GM21360 (cell line): ENCODE measurements around the gene CCDC154.
"Not testable (repeated sequence)": the region's sequence is repeated elsewhere in the genome, so short reads cannot be mapped to it uniquely, and the experiment has no call there.

Experiments used
- ATAC-seq: cut with Tn5 transposase; IDR thresholded peaks from one replicate; pipeline ENCODE4 v1.9.1; 2021; ENCODE audit warnings: mild to moderate bottlenecking, moderate library complexity; ENCODE audit not compliant: unreplicated experiment

Gene CCDC154

DNA sequence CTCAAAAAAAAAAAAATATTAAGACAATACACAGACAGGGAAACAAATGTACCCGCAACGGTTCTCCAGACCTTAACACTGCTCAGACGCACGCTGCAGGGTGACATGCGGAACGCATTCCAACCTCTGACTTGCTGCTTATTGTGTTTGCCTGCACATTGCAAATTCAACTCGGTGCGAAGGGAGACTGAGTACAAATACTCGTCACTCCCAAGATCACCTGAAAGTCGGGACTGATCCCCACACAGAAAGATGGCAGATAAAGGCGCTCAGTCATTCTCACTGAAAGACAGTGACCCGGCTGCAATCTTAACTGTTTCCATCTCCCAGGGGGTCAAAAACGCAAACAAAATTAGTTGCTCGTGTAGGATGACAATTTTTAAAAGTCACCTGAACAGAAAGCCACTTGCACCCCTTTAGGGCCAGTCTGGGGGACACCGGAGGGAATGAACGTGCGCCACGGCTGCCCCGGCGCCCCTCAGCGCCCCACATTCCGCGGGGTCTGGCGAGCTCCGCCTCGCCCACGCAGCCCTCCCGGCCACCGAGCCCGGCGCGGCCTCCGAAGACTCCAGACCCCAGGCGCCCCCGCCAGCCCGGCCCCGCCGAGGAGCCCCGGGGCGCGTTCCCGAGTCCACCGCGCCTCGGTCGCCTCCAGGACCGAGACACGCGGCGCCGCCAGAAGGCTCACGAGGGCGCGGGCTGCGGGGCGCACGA is 29.9 kb upstream of the CCDC154 start:
- ATAC-seq = peak; percentile 33

DNA sequence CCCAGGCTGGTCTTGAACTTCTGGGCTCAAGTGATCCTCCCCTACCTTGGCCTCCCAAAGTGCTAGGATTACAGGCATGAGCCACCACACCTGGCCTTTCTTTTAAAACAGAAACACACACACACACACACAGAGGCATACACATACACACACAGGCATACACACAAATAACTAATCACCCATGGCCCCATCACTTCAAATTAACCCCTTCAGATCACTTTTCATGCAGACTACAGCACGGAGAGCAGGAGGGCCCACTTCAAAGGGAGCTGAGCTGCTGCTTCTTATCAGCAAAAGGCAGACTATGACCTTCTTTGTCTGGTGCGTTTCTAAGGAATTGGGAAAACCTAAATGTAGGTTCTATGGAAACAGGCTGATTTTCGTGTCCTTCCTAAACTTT is 28.6 kb upstream of the CCDC154 start:
- no peak for ATAC-seq

DNA sequence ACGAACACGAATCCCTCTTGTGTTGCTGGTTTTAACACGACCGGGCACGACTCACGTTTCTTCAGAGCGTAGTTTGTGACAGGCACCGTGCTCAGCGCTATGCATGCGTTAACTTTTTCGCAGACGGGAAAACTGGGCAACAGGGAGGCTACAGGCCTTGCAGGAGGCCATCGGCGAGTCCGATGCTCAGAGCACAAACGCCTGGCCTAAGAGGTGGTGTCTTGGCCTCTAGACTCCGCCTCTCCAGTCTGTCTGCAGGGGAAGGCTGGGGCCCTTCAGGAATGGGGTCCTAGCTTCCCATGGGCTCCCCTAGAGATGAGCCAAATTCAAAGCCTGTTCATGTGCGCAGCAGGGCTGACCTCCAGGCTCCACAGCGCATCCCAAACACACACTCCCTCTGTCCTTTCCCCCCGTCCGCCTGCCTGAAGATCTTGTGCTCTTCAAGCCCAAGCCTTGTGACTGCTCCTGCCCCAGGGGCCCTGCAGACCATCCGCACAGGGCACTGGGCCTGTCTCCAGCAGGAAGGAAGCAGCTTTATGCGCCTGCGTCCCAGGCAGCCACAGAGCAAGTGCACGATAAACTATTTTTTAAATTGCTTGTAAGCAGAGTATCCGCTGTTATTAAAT is 27.3 kb upstream of the CCDC154 start:
- no peak for ATAC-seq

DNA sequence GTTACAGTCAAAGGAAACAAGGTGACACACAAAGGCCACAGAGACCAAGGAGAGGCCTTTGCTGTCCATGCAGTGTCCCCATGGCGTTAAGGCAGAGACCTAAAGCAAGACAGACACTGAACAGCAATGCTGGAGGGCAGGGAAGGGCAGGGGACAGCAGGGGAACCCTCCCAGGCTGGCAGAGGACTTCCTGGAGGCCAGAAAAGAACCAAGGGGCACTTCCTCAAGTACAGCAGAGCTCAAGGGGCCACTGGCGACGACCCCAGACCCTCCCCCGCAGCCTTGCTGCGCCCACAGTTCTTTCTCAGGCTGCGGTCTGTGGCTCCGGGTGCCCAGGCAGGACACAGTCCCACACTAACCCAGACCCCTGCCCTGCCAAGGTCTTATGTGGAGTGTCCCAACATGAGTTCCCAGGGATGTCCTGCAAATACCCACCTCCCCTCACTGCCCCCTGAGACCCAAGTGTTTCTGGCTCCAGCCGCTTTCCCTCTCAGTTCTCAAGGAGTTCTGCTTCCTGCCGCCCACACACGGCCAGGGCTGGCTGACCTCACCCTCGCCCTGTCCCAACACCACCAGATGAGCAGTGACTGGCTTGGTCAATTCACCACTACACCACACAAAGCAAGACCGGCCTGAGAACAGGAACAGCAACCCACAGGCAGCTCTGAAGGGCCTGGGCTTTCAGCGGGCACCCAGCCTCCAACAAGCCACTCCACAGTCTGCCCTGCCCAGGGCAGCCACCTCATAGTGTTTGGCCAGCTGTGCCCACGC is 26.3 kb upstream of the CCDC154 start:
- ATAC-seq = no peak

DNA sequence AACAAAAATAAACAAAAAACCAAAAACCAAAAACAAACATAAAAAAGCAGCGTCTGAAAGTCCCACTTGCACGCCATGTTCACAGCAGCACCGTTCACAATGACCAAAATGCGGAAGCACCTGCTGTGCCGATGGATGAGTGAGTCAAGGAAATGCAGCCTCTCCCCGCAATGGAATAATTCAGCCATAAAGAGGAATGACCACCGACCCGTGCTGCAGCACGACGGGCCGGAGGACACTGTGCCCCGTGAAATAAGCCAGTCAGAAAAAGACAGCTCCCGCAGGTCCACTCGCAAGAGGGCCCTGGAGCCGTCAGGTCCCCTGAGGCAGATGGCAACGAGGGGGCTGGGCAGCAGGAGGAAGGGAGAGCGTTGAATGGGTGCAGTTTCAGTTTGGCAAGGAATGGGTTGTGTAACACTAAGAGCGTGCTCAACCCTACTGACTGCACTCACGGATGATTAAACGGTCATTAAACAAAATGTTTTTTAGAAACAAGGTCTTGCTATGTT is 25.4 kb upstream of the CCDC154 start:
- no peak for ATAC-seq

DNA sequence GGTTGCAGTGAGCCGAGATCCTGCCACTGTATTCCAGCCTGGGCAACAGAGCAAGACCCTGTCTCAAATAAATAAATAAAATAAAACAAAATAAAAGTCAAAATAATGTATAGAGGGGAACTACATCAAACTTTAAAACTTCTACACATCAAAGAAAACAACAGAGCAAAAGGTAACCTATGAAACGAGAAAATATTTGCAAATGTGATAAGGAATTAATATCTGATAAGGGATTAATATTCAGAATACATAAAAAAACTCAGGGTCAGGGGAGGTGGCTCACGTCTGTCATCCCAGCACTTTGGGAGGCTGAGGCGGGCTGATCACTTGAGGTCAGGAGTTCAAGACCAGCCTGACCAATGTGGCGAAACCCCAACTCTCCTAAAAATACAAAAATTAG is 24.8 kb upstream of the CCDC154 start:
- ATAC-seq = not testable (repeated sequence)

DNA sequence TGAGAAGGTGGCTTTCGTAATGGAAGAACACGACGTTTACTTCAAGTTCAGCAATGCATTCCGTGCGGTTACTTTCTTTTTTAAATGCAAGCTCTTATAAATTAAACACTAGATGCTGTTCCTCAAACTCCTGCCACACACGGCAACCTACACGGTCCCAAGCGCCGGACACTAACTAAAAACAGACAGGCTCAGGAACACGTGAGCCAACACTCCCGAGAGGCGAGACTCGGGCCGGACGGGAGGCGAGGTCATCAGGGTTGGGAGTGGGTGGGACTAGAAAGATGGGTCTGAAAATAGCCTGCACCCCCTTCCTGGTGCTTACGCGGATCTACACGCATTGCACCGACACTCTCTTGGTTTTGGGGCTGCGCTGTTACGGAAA is 24.1 kb upstream of the CCDC154 start:
- ATAC-seq = no peak

DNA sequence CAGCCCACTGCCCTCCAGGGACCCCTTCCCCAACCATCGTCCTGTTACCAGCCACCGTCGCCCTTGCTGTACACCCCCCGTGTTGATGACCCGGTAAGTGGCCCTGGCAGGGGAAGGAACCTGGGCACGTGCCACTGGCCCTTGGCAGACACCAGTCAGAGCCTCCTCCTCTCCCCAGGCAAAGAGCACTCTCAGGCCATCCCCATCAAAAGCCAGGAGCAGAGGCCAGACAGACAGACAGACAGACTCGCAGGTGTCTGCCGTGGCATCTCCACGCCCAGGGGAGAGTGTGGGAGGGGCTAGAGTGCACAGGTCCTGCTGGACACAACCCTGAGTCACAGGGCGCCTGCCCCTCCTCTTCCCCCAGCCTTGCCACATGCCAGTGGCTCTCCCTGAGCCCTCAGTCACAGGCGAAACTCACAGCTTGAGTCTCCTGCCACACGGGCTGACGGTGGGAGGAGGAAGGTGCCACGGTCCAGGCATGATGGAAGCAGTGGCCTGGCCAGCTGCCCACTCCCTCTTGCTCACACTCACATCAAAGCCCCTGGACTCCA is 22.7 kb upstream of the CCDC154 start:
- no peak for ATAC-seq

DNA sequence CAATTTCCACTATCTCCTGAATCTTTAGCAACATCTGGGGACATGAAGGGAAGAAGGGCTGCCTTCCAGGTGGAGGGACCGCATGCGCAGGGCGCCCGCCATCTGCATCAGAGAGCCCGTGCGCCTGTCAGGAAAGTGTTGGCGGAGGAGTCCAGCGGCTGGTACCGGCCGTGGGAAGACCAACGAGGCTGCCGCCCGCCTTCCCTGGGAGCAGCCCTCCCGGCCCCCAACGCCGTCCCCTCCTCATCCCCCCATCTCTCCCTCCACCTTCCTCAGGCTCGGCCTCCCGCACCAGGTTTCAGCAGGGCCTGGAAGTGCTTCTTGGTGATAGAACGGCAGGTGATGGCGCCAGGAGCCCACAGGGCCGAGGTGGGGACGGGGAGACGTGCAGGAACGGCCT is 21.7 kb upstream of the CCDC154 start:
- no peak for ATAC-seq

DNA sequence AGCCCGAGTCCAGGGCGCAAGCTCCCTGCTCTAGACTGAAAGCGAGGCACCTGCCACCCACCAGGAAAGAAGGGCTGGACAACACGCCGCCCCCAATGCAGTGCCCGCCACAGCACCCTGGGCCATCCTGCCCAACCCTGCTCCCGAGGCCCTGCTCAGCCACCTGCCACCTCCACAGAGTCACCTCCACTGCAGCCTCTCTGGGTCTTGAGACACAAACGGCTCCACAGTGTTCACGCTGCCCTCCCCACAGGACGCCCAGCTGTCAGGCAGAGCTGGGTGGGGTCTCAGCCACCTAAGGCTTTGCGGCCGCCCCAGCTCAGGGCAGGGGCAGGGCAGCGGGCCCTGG is 21.2 kb upstream of the CCDC154 start:
- no peak for ATAC-seq

DNA sequence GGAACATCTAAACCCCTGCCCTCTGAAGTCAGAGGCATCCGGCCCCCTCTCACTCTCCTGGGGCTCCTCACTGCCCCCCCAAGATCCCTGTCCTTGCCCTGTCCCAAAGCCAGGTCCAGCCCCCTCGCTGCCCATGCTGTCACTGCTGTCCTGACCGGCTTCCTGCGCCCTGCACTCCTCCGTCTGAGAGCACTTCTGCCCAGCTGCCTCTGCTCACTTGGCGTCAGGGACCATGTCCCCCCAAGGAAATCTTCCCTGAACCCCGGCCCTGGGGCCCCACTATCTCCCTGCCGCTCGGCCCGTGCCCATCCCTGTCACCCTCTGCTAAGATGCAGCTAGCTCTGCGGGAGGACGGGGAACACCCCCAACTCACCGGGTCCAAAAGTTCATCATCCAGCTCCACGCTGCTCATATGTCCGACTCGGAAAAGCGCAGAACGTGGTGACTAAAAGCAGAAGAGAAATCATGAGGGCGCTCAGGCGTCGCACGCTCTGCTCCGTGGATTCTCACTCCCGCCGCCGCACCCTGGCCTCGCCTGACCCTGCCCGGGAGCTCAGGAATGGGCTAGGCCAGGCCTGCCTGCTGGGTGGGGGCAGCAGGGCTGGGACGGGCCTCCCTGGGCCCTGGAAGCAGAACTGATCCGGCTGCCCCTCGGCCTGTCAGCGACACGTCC is 20.7 kb upstream of the CCDC154 start:
- ATAC-seq = no peak

DNA sequence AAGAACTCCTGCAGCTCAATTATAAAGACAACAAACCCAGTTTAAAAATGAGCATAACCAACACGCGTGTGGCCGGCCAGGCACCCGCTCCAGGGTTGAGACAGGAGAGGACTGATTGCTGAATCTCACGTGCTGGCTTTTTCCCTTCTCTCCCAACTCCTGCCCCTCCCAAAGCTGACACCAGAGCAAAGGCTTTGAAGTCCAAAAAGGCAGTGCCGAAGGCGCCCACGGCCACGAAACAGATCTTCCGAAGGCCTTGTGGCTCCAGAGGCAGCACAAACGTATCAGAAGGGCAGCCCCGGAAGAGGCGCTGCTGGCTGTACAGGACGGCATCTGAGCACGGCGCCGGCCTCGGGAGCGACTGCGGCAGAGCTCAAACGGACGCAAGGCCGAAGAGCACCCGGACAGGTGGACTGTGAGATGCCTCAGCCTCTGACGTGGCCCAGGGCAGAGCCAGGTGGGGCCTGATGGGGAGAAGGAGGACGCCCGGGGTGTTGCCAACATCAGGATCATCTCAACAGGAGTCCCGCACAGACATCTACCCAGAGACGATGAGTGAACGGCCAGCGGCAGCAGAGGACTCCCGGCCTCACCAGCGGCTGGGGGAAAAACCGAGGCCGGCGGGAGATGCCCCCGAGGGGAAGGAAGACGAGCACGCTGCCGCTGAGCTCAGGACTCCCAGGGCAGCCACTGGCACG is 20.0 kb upstream of the CCDC154 start:
- no peak for ATAC-seq

DNA sequence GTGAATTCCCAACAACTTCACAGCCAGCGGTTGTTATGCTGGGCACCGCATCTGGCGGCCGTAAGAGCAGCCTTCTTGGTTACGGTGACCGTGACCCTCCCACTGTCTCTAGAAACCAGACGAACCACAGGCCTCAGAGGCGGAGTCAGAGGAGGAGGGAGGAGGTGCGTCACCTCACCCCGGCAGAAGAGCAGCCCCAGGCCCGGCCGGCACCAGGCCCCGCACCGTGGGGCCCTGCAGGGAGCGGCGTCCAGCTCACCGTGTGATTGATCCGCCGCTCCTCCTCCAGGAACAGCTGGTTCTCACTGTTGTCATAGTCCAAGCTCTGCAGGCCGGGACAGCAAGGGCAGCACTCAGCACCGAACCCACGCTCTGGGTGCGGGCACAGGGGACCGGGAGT is 16.8 kb upstream of the CCDC154 start:
- ATAC-seq = no peak

DNA sequence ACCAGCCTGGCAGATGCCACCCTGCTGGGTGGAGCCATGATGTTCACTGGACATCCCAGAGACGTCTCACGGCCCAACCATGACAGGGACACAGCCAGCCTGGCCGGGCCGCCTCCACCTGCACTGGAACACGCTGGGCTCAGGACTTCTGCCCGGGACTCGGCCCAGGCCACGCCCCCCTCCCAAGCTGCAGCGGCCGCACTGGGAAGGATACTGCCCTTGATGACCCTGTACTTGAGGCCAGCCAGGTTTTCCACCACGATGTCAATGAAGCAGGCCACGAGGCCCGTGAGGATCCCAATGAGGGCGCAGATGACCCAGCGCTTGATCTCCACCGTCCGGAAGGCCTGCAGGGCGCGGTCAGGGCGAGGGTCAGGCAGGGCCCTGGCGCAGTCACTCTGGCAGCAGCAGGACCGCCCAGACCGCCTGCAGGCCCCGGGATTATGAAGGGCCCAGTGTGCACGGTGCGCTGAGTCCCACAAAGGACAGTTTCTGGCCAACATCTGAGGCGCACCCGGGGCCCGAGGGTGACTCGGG is 16.3 kb upstream of the CCDC154 start:
- ATAC-seq = no peak

DNA sequence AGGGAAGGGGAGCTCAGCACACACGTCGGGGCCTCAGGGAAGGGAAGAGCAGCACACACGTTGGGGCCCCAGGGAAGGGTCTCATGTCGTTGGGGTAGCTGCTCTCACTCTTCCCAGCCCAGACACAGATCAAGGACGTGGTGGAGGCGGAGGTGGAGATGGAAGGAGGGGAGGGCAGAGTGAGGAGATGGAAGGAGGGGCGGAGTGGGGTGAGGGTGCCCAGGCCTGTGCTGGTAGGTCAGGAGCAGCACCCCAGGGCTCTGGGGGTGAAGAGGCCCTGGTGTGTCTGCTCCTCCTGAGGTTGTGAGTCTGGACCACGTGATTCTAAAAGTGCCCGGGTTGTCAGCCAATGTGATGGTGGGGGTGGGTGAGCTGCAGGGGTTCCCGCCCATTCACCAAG is 15.6 kb upstream of the CCDC154 start:
- no peak for ATAC-seq

DNA sequence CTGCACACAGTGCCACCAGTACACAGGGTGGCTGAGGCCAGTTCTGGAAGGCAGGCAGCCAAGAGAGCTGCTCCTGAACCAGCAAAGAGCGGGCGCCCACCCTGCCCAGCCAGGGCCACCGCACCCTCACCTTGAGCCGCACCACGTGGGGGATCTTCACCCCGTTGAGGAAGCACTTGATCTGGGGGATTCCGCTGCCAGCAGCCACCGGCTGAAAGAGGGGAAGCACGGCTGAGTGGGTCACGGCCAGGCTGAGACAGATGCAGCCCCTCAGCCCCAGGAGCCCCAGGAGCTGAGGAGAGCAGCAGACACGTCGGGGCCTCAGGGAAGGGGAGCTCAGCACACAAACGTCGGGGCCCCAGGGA is 14.6 kb upstream of the CCDC154 start:
- ATAC-seq = no peak

DNA sequence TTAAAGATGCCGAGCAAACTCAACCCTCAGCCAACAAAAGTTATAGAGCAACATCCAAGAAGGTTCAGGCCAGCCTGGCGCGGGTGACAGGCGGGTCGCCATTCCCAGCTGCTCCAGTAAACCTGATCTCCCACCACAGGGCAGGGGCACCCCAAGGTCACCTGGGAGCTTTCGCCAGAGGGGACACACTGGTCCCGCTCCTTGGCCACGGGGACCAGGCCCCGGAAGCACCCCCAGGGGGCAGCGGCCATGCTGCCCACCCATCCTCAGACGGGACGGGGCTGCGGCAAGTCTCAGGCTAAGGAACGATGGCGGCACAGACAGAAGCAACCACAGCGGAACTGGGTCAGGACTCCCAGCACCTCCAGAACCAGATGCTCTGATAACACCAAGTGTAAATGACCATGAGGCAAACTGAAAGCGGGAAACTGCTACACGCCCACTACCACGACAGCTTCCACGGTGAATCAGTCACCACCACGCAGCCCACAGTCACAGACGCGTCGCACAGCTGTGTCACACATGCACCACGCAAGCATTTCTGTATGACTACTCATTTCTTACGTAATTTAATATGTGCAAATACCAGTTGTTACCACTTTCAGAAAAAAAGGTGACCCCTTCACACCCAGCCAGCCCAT is 14.1 kb upstream of the CCDC154 start:
- no peak for ATAC-seq

DNA sequence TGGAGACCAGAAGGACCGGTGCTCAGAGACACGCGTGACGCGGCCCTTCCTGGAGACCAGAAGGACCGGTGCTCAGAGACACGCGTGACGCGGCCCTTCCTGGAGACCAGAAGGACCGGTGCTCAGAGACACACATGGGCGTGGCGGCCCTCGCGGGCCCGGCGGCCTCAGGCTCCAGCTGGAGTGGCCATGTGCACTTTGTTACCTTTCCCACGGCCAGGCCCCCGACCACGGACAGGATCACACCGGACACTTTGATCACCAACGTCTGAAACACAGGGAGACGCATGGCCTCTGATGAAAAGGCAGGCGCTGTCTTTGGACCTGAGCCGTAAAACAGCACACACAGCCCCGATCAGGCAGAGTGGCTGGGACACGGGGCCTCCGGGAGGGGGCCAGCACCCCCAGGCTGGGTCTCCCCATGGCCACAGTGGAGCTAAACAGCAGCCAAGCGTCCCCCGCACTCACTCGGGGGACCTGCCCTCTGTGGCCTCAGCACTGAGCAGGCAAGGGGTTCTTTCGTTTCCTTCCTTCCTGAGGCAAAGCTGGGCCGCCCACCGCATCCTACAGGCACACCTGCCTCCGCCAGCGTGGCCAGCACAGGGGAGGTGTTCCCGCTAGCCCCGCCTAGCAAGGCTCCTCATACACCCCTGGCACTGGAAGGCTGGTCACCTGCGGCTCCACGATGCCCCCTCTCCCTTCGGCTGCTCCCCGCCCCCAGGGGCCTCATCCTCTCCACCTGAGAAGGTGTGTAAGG is 13.3 kb upstream of the CCDC154 start:
- no peak for ATAC-seq

DNA sequence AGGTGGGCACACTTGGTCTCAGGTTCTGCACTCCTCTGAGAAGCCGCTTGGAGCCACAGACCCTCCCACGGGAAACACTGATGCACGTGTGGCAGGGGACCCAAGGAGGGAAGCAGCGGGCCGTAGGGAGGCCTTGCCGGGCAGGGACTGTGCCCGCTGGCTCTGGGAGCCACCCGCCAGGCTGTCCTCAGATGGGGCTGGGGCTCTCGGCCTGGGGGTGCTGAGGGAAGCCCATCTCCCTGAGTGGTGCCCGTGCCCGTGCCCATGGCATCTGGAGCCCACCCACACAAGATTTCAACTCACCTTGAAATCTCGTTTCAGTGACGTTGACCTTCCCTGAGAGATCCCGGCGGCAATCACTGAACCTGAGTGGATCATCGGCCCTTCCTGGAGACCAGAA is 12.6 kb upstream of the CCDC154 start:
- ATAC-seq = no peak
